GM12891 (cell line): ENCODE data around the gene SLC9B1. TPM values are rescaled to one million over a fixed set of nuclear protein-coding genes. Genes with fewer than 3 reads are reported as not detected.

ENCODE experiments used
- DNase-seq: peaks from one replicate; pipeline ENCODE4 v3.0.0; 2011; ENCODE audit warnings: low spot score; ENCODE audit not compliant: insufficient read length
- FAIRE-seq: peaks from 2 replicates; lab custom pipeline; 2011; peaks lifted over from hg19 to GRCh38; lab: Jason Lieb, UNC
- PAX5 ChIP-seq: IDR thresholded peaks from 2 replicates; pipeline ENCODE4 v1.6.1; 2011; ENCODE audit warnings: low read length, moderate library complexity, mild to moderate bottlenecking; ENCODE audit not compliant: insufficient read depth, severe bottlenecking
- POLR2A ChIP-seq: IDR thresholded peaks from 2 replicates; pipeline ENCODE4 v1.6.1; 2011; ENCODE audit warnings: low read depth, low read length, control low read depth
- POLR2AphosphoS5 ChIP-seq: IDR thresholded peaks from 2 replicates; pipeline ENCODE4 v1.6.1; 2011; ENCODE audit warnings: low read depth, low read length, control low read depth
- POU2F2 ChIP-seq: IDR thresholded peaks from 2 replicates; pipeline ENCODE4 v1.6.1; 2011; ENCODE audit warnings: low read depth, mild to moderate bottlenecking, control low read depth, low read length, moderate library complexity
- SPI1 ChIP-seq: IDR thresholded peaks from 2 replicates; pipeline ENCODE4 v1.6.1; 2011; ENCODE audit warnings: low read depth, low read length, control low read depth
- TAF1 ChIP-seq: IDR thresholded peaks from 2 replicates; pipeline ENCODE4 v1.6.1; 2011; ENCODE audit warnings: low read depth, low read length, control low read depth
- polyA plus RNA-seq: library from polyadenylated mRNA; unstranded; fragments of >200 nt; gene quantifications from one replicate; pipeline ENCODE4 v1.2.1, GENCODE V29; 2012; ENCODE audit warnings: low read depth, missing spikeins, inconsistent platforms; ENCODE audit not compliant: missing spikeins

Gene SLC9B1
- 1.6 TPM for polyA plus RNA-seq

DNA sequence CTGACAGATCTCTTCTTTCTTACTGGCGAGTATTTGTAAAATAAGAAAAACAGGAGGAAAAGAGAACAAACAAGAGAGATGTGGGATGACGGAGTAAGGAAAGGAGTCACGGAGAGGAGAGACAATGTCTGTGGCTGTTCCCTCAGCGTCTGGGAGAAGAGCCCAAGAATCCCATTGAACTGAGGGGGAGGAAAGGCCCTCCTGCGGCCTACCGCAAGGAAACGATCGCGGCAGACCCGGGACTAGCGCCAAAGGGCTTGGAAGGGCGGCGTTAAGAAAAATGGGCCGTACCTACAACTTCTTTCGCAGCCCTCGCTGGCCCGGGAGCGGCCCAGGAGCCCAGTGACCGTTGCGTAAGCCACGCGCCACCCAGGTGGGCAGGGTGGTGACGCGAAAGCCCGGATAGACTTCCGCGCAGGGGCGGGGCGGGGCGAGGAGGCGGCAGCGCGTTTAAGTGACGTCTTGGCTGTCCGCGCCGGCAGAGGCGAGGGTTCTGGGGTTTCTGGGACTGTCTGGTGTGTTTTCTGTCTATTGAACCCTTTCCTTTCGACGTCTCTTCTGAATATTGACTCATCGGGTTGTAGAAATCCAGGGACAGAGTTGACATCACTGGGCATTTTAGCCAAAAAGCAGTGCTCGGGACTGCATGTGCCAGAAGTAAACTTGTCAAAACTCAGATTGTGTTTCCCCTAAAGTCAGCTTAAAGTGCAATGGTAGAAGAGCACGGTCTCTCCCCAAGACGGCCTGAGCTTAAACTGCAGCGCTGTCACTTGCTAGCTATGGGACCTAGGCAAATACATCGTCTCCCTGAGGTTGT lies at the start of gene SLC9B1:
SLC9B1 (minus strand) TSS at position 398 of the 817 bp plus-strand sequence. CDS start 27,994 bp downstream, outside the sequence.
- peak; percentile 98 for FAIRE-seq
- DNase-seq, result peak; percentile 58
- TF ChIP-seq POU2F2 (no peak), POLR2A (peak; percentile 81), PAX5 (no peak), POLR2AphosphoS5 (peak; percentile 89), SPI1 (peak; percentile 20; the same call in 1 of the 2 replicates), TAF1 (no peak)

GRCh38 chr4:103067841-103068547 lies 48.5 kb upstream of the SLC9B1 start:
- DNase-seq (no peak), FAIRE-seq (no peak)
- TF ChIP-seq PAX5 (no peak), POU2F2 (no peak), POLR2A (no peak), TAF1 (no peak), SPI1 (no peak), POLR2AphosphoS5 (no peak)

- no peak for DNase-seq
- no peak for FAIRE-seq
- TF ChIP-seq POLR2A (no peak), POU2F2 (no peak), SPI1 (no peak), POLR2AphosphoS5 (no peak), TAF1 (no peak), PAX5 (no peak)
Measured at GRCh38 chr4:103060453-103061148, 41.1 kb upstream of the SLC9B1 start.

DNA sequence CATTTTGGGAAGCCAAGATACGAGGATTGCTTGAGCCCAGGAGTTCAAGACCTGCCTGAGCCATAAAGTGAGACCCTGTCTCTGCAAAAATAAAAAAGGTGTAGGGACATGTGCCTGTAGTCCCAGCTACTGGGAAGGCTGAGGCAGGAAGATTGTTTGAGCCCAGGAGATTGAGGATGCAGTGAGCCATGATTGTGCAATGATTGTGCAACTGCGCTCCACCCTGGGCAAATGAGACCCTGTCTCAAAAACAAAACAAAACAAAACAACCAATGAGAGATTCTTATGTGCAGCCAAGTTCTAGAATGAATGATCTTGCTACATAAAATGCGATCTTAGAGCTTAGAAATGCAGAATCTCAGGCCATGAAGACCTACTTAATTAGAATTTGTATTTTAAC lies 34.5 kb upstream of the SLC9B1 start:
- TF ChIP-seq SPI1 (no peak), POLR2A (no peak), POU2F2 (no peak), TAF1 (no peak), POLR2AphosphoS5 (no peak), PAX5 (no peak)
- no peak for FAIRE-seq
- DNase-seq, result no peak

- no peak for FAIRE-seq
- no peak for DNase-seq
- TF ChIP-seq POLR2AphosphoS5, result no peak
- TF ChIP-seq TAF1, result no peak
- no peak for TF ChIP-seq POLR2A
- no peak for TF ChIP-seq POU2F2
- no peak for TF ChIP-seq SPI1
- TF ChIP-seq PAX5, result no peak
Measured at GRCh38 chr4:103052779-103053178, 33.3 kb upstream of the SLC9B1 start.

GRCh38 chr4:103052145-103052544 lies 32.6 kb upstream of the SLC9B1 start:
- no peak for DNase-seq
- no peak for FAIRE-seq
- TF ChIP-seq POU2F2, result no peak
- no peak for TF ChIP-seq PAX5
- TF ChIP-seq TAF1, result no peak

DNA sequence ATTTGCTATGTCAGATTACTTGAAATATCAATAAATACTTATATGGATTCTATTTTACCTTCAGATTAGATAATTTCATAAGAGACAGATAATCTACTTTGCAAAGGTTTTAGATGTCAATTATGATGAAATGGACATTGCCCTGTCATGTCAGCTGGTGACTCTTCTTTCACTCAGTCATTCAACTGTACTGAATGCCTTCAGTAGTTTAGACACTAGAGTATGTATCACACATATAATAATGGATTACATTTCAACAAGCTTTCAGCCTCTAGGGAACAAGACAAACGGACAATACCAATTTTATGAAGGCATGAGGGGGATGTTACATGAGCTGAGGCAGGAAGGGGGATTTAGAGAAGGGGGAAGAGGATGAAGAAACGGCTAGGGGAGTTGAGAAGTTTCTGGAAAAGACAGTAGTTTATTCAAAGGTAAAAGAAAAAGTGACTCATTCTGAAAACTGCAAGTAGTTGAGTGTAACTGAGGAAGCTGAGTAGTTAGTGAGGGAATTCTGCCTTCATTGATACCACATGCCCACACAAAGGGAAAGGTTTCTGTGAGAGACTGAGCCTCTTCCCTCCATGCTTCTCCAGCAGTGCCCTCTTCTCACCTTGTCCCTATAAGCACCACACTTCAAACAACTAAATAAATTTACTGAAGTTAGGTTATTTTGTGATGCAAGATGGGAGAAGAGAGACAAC lies 31.4 kb upstream of the SLC9B1 start:
- no peak for DNase-seq
- peak; percentile 57 for FAIRE-seq
- TF ChIP-seq TAF1 (no peak), SPI1 (no peak), POU2F2 (no peak), POLR2AphosphoS5 (no peak), PAX5 (no peak), POLR2A (no peak)

DNA sequence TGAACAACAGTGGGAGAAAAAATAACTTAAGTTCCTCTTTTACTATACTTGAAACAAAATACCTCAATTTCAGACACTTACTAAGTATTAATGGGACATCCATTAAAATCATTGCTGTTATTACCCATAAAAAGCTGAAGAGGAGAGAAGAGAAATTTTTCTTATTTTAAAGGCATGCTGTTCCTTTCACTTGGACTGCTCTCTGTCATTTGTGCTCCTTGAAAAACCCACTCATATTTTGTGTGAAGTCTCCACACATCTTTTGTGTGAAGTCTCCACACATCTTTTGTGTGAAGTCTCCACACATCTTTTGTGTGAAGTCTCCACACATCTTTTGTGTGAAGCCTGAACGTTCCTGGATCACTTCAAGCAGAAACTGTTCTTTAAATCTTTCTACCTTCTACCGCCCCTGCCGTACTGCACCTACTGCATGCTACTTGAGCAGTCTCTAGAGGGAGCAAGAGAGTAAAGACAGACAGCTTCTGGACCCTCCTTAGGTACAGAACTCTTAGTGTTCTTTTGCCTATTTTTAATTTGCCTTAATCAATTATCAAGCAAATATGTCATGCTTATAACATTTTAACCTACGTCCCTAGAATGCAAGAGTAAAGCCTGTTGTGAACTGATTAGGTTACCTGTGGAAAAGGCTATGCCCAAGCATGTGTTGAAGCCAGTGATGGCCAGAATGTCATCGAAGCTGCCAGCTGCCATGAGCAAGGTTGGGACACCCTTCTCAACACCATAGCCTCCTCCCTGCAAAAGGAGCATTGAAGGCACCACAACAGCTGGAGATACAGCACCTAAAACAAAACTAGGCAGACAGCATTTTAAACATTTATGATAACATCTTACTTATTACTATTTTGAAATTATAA lies 27.1 kb upstream of the SLC9B1 start:
- TF ChIP-seq POLR2A, result no peak
- no peak for TF ChIP-seq TAF1
- TF ChIP-seq SPI1, result no peak
- TF ChIP-seq POU2F2, result no peak
- no peak for TF ChIP-seq POLR2AphosphoS5
- no peak for TF ChIP-seq PAX5
- DNase-seq (no peak), FAIRE-seq (peak; percentile 78)
